Measurements from ENCODE around the gene SHB.

Gene SHB

DNA sequence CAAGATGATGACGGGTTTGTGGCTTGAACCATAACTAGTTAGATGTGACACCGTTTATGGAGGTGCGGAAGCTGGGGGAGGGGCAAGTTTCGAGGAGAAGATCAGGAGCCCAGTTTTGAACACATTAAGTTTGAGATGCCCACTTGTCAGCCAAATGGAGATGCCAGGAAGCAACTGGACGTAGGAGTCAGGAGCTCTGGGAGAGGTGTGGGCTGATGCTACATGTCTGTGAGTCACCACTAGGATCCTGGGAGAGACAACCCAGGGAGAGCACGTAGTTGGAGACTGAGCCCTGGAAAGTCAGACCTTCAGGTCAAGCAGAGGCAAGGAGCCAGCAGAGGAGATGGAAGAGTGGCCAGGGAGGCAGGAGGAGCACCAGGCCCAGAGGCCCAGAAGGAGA is 116.3 kb downstream of the SHB start:
- TF ChIP-seq ZFX (IDR thresholded peaks at IDR 0.05; ENCODE audit: borderline replicate concordance): no peak
- TF ChIP-seq, protein P1, sequence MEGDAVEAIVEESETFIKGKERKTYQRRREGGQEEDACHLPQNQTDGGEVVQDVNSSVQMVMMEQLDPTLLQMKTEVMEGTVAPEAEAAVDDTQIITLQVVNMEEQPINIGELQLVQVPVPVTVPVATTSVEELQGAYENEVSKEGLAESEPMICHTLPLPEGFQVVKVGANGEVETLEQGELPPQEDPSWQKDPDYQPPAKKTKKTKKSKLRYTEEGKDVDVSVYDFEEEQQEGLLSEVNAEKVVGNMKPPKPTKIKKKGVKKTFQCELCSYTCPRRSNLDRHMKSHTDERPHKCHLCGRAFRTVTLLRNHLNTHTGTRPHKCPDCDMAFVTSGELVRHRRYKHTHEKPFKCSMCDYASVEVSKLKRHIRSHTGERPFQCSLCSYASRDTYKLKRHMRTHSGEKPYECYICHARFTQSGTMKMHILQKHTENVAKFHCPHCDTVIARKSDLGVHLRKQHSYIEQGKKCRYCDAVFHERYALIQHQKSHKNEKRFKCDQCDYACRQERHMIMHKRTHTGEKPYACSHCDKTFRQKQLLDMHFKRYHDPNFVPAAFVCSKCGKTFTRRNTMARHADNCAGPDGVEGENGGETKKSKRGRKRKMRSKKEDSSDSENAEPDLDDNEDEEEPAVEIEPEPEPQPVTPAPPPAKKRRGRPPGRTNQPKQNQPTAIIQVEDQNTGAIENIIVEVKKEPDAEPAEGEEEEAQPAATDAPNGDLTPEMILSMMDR (IDR thresholded peaks at IDR 0.05): no peak
- H3K27ac ChIP-seq: no peak overlapping the region

DNA sequence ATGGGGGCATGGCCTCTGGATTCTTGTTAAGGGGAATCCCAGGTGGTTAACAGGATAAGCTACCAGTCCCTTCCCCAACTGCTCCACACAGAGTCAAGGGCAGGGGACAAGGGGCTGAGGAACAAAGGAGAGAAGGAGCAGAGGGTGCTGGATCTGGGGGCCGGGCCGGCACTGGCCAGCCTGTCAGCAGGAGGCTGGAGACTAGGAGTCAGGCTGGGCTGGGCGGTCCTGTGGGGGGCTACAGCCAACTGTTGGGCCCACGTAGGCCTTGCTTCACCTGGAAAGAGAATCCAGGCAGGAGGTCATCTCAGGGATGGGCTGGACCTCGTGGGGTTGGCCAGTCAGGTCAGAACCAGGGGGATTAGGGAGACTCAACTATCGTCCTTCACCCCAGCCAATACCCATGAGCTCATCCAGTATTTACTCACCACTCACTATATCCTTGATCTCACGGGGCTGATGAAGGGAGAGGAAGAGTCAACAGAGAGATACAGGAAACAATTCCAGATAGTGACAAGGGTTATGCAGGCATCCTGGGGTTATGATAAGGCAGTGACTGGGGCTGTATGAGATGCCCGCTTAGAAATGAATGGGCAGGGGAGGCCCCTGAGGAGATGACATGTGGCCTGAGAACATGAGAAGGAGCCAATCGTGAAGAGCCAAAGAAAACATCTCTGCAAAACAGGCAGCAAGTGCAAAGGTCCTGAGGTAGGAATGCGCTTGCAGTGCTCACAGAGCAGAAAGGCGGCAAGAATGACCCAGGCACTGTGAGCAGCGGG is 117.2 kb downstream of the SHB start:
- TF ChIP-seq ZFX (IDR thresholded peaks at IDR 0.05; ENCODE audit: borderline replicate concordance): no peak
- TF ChIP-seq, protein P1 (IDR thresholded peaks at IDR 0.05): no peak
- no peak overlapping the region for H3K27ac ChIP-seq

DNA sequence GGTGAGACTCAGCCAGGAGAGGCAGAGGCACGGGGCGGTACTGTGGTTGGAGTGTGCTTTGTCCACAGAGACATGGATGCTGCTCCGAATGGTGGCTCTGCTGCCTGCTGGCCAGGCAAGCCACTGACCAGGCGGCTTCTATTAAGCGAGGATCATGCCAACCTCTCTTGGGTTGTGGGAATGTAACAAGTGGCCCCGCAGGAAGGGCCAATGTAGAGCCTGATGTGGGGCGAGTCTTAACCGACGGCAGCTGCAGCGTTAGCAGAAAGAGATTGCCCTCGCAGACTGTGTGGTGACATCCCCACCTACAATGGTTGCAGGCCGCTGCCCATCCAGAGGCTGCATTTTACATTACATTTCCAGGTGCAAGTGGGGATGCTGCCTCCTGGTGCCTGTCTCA is 118.5 kb downstream of the SHB start:
- no peak overlapping the region for H3K27ac ChIP-seq
- no peak for TF ChIP-seq ZFX (IDR thresholded peaks at IDR 0.05; ENCODE audit: borderline replicate concordance)
- TF ChIP-seq, protein P1 (IDR thresholded peaks at IDR 0.05): no peak

DNA sequence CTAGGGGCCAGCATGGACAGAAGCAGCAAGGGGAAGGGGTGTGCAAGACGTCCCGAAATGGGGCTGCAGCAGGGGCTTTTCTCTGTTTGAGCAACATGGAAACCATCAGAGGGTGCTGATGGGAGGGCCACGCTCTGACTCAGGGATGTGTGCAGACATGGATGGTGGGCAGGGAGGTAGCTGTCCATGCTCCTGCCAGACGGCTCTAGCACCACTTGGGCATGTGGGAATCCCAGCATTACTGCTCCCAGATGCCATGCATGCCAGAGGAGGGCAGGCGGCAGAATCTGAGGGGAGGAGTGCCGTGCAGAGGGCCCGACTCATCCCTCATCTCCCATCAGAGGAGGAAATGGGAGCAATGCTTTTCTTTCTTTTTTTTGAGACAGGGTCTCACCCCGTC is 119.5 kb downstream of the SHB start:
- no peak overlapping the region for H3K27ac ChIP-seq

DNA sequence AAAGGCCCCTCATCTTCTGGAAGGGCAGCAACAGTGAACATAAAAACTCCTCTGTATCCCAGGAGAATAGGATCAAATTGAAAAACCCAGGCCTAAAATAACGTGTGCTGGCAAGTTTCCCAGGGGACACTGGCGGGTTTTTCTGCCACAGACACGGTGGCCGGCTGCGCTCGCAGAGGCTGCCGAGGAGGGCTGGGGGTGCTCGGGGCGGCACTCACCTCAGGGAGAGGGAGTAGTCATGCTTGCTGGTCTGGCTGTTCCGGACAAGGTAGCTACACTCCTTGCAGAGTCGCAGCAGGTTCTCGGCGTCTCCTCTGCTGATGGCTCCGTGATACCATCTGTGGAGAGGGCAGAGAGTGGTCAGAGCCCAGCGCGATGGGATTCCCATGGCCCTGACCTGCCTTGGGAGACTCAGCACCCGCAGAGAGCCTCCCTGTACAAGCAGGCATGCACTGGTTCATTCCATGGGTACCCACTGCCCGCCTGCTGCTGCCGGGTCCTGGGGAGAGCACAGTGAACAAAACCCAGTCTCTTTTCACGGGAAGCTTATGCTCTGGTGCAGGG is 120.5 kb downstream of the SHB start:
- TF ChIP-seq, protein P1 (IDR thresholded peaks at IDR 0.05): no peak
- TF ChIP-seq ZFX (IDR thresholded peaks at IDR 0.05; ENCODE audit: borderline replicate concordance): no peak
- H3K27ac ChIP-seq: no peak overlapping the region

More for the DNA sequence above, 119.5 kb downstream of the SHB start:
- TF ChIP-seq, protein P1 (IDR thresholded peaks at IDR 0.05): no peak
- TF ChIP-seq ZFX (IDR thresholded peaks at IDR 0.05; ENCODE audit: borderline replicate concordance): no peak

DNA sequence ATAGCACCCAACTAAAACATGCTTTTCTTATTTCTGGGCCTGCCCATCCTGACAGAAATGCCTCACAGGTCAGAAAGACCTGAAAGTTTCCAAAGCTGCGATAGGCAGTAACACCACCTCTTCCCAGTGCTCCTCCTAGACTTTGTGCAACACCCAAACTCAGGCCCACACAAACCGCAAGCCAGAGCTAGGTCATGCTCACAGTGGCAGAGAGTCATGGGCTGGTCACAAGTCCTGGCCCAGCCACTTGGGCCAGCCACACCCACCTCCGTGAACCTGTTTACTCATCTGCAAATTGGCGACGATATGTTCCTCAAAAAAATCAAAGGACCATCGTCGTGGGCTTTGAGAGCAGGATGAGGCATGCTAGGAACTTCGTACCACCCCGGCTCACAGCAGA is 121.0 kb downstream of the SHB start:
- no peak overlapping the region for H3K27ac ChIP-seq
- TF ChIP-seq, protein P1 (IDR thresholded peaks at IDR 0.05): no peak
- TF ChIP-seq ZFX (IDR thresholded peaks at IDR 0.05; ENCODE audit: borderline replicate concordance): no peak

DNA sequence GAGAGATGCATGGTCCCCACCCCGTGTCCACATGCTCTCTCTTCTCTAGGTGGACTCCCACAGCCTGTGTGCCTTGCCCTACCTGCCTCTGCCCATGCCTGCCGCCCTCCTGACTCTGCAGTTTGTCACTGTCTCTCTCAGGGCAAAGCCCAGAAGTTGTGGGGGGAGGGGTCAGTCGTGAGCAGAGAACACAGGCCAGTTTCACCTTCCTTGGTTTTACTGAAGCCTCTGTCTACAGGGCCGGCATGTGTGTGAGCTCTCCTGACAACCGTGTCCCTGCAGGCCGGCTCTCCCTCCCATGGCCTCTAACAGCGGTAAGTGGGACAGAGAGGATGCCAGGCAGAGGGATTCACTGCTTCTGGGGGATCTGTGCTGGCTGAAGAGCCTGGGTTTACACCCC is 121.6 kb downstream of the SHB start:
- no peak for TF ChIP-seq ZFX (IDR thresholded peaks at IDR 0.05; ENCODE audit: borderline replicate concordance)
- TF ChIP-seq, protein P1 (IDR thresholded peaks at IDR 0.05): no peak
- no peak overlapping the region for H3K27ac ChIP-seq

Measured in 22Rv1 (cell line).